H9 (cell line): ENCODE measurements around the gene SFXN1. TPM values are rescaled to one million over a fixed set of nuclear protein-coding genes. Genes with fewer than 3 reads are reported as not detected.

Source experiments
- DNase-seq: peaks from one replicate; pipeline ENCODE4 v3.0.0-alpha.2; 2017
- H2AFZ ChIP-seq: one replicate; pipeline ENCODE4 v1.6.1; 2013; ENCODE audit warnings: mild to moderate bottlenecking, low read length, control low read depth, moderate library complexity
- H2AK5ac ChIP-seq: 2 replicates; pipeline ENCODE4 v1.6.1; 2013; ENCODE audit warnings: low read length, control low read depth, mixed read lengths; ENCODE audit not compliant: insufficient read length
- H2BK120ac ChIP-seq: one replicate; pipeline ENCODE4 v1.6.1; 2013; ENCODE audit warnings: low read depth, mild to moderate bottlenecking, low read length, control low read depth, inconsistent platforms; ENCODE audit not compliant: poor library complexity, severe bottlenecking
- H2BK12ac ChIP-seq: 2 replicates; pipeline ENCODE4 v1.6.1; 2013; ENCODE audit warnings: low read length, control low read depth, mixed read lengths, low read depth; ENCODE audit not compliant: insufficient read length
- H2BK15ac ChIP-seq: 2 replicates; pipeline ENCODE4 v1.6.1; 2013; ENCODE audit warnings: low read depth, low read length, control low read depth
- H2BK20ac ChIP-seq: one replicate; pipeline ENCODE4 v1.6.1; 2013; ENCODE audit warnings: low read depth, mild to moderate bottlenecking, low read length, control low read depth, inconsistent platforms; ENCODE audit not compliant: poor library complexity, severe bottlenecking
- H2BK5ac ChIP-seq: 2 replicates; pipeline ENCODE4 v1.6.1; 2013; ENCODE audit warnings: low read length, control low read depth, mixed read lengths; ENCODE audit not compliant: insufficient read length
- H3K14ac ChIP-seq: 2 replicates; pipeline ENCODE4 v1.6.1; 2013; ENCODE audit warnings: low read length, control low read depth; ENCODE audit not compliant: insufficient read depth
- H3K18ac ChIP-seq: 2 replicates; pipeline ENCODE4 v1.6.1; 2013; ENCODE audit warnings: low read depth, mild to moderate bottlenecking, mixed read lengths, low read length, control low read depth; ENCODE audit not compliant: insufficient read length
- H3K23ac ChIP-seq: 2 replicates; pipeline ENCODE4 v1.6.1; 2013; ENCODE audit warnings: low read length, control low read depth, mixed read lengths, low read depth; ENCODE audit not compliant: insufficient read length
- H3K23me2 ChIP-seq: 2 replicates; pipeline ENCODE4 v1.6.1; 2013; ENCODE audit warnings: low read depth, mild to moderate bottlenecking, mixed read lengths, low read length, control low read depth; ENCODE audit not compliant: insufficient read length, poor library complexity, severe bottlenecking
- H3K27ac ChIP-seq: 2 replicates; pipeline ENCODE4 v1.5.1; 2013; ENCODE audit warnings: low read length, control low read depth, mixed read lengths, low read depth; ENCODE audit not compliant: insufficient read length
- H3K27me3 ChIP-seq: 2 replicates; pipeline ENCODE4 v1.6.1; 2013; ENCODE audit warnings: low read length, control low read depth, inconsistent platforms; ENCODE audit not compliant: insufficient read depth
- H3K4ac ChIP-seq: 2 replicates; pipeline ENCODE4 v1.6.1; 2013; ENCODE audit warnings: low read depth, mild to moderate bottlenecking, control low read depth, inconsistent platforms, low read length, moderate library complexity
- H3K4me1 ChIP-seq: 2 replicates; pipeline ENCODE4 v1.6.1; 2013; ENCODE audit warnings: low read length, control low read depth, inconsistent platforms; ENCODE audit not compliant: insufficient read depth
- H3K4me2 ChIP-seq: 2 replicates; pipeline ENCODE4 v1.6.1; 2013; ENCODE audit warnings: low read length, control low read depth, mixed read lengths; ENCODE audit not compliant: insufficient read length, insufficient read depth
- H3K56ac ChIP-seq: 2 replicates; pipeline ENCODE4 v1.6.1; 2013; ENCODE audit warnings: low read depth, mild to moderate bottlenecking, mixed read lengths, low read length, control low read depth; ENCODE audit not compliant: insufficient read length
- H3K79me1 ChIP-seq: 2 replicates; pipeline ENCODE4 v1.6.1; 2013; ENCODE audit warnings: low read depth, mild to moderate bottlenecking, moderate library complexity, low read length, control low read depth, inconsistent platforms; ENCODE audit not compliant: insufficient read depth, poor library complexity, severe bottlenecking
- H3K79me2 ChIP-seq: 2 replicates; pipeline ENCODE4 v1.6.1; 2013; ENCODE audit warnings: low read length, control low read depth, inconsistent platforms; ENCODE audit not compliant: insufficient read depth
- H3K9ac ChIP-seq: 2 replicates; pipeline ENCODE4 v1.6.1; 2013; ENCODE audit warnings: low read length, control low read depth, mixed read lengths; ENCODE audit not compliant: insufficient read length; ENCODE audit errors: extremely low read depth
- H3K9me3 ChIP-seq: one replicate; pipeline ENCODE4 v1.6.1; 2013; ENCODE audit warnings: low read depth, low read length, inconsistent platforms; ENCODE audit not compliant: control insufficient read depth
- H3T11ph ChIP-seq: one replicate; pipeline ENCODE4 v1.6.1; 2013; ENCODE audit warnings: mild to moderate bottlenecking, low read length, control low read depth, inconsistent platforms
- H4K20me1 ChIP-seq: one replicate; pipeline ENCODE4 v1.6.1; 2013; ENCODE audit not compliant: control insufficient read depth, insufficient read length, insufficient read depth
- H4K5ac ChIP-seq: 2 replicates; pipeline ENCODE4 v1.6.1; 2013; ENCODE audit warnings: low read depth, mild to moderate bottlenecking, mixed read lengths, low read length, control low read depth; ENCODE audit not compliant: insufficient read length
- H4K8ac ChIP-seq: replicated peaks from 2 replicates; pipeline ENCODE4 v1.6.1; 2013; ENCODE audit warnings: low read length, control low read depth, mixed read lengths, low read depth; ENCODE audit not compliant: insufficient read length
- H4K91ac ChIP-seq: 2 replicates; pipeline ENCODE4 v1.6.1; 2013; ENCODE audit warnings: low read depth, mild to moderate bottlenecking, moderate library complexity, mixed read lengths, low read length, control low read depth; ENCODE audit not compliant: insufficient read length
- H3K27ac Mint-ChIP-seq, 3 experiments: 2 replicates in 2 of 3; 3 replicates in 1 of 3; pipeline ENCODE4 v1.8.0; 2020 to 2021; ENCODE audit warnings: mixed read lengths in 3 of 3, mild to moderate bottlenecking in 1 of 3, moderate library complexity in 1 of 3
- H3K27me3 Mint-ChIP-seq: 2 replicates; pipeline ENCODE4 v1.8.0; 2021; ENCODE audit warnings: low read depth, mild to moderate bottlenecking, moderate library complexity, mixed read lengths
- H3K36me3 Mint-ChIP-seq, 3 experiments: 2 replicates in 2 of 3; 3 replicates in 1 of 3; pipeline ENCODE4 v1.8.0; 2020 to 2021; ENCODE audit warnings: low read depth in 3 of 3, mixed read lengths in 3 of 3; ENCODE audit not compliant: insufficient read depth in 1 of 3
- H3K4me1 Mint-ChIP-seq, 2 experiments: 2 replicates each; pipeline ENCODE4 v1.8.0; 2020; ENCODE audit warnings: mixed read lengths in 2 of 2
- H3K4me3 Mint-ChIP-seq, 2 experiments: 2 replicates in 1 of 2; 3 replicates in 1 of 2; pipeline ENCODE4 v1.8.0; 2020 to 2021; ENCODE audit warnings: mild to moderate bottlenecking in 2 of 2, mixed read lengths in 2 of 2, moderate library complexity in 1 of 2
- H3K9me3 Mint-ChIP-seq, 2 experiments: 2 replicates in 1 of 2; 3 replicates in 1 of 2; pipeline ENCODE4 v1.8.0; 2020; ENCODE audit warnings: mild to moderate bottlenecking in 2 of 2, mixed read lengths in 2 of 2, moderate library complexity in 1 of 2
- WGBS: extraction: QIAGEN DNeasy Blood & Tissue Kit; methylation state at CpG from one replicate; pipeline ENCODE4 v1.1.7; 2013; ENCODE audit warnings: missing lambda C conversion rate, low lambda C conversion rate, mixed read lengths; ENCODE audit not compliant: insufficient read length; ENCODE audit errors: extremely low coverage; 5-methylcytosine and 5-hydroxymethylcytosine counted together
- total RNA-seq: library from RNA; stranded (reverse); gene quantifications from 2 replicates; pipeline ENCODE4 v1.2.1, GENCODE V29; 2021
- TF ChIP-seq, protein P1 (sequence below): fragments of 200-600 bp; sonication (generic); conservative IDR thresholded peaks from 3 replicates; pipeline ENCODE4 v1.8.0; 2021; ENCODE audit warnings: antibody characterized with exemption, mild to moderate bottlenecking

Gene SFXN1
- total RNA-seq, 1 experiment from 2014 or later: 99.2 TPM

DNA sequence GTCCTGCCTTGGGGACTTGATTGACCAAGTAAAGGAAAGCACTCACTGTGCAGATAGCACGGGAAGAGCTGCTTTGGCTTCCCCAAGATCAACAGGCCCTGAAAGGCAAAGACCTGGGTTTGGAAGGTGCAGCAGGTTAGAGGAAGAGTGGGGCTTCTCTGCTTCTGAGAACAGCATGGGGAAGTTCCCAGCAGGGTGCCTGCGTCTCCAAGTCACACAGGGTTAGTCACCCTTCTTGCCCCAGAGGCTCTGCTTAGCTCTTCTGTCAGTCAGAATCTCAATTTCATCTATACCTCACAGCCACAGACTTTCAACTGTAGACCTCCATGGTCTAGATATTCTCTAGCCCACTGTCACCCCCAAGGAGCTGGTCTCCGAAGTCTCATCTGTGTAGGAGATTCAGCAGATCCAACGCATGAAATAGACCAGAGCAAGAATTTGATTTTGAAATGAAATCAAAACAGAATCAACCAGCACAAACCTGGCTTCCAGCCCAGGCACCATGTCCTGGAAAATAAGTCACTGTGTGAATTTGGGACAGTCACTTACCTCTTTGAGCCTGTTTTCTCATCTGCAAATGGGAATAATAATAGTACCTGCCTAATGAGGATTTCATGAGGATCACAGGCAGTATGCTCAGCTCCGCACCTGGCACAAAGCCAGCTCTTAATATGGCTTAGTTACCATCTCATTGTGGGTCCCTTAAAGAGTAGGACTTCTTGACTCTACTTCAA, 64.0 kb downstream of the SFXN1 start:
- Histone ChIP-seq H3K14ac (no peak overlapping the region), H3K18ac (no peak overlapping the region), H3T11ph (no peak overlapping the region), H3K79me1 (no peaks in the 10 kb centered on the region), H2AK5ac (peak overlapping the region; percentile 19), H2BK20ac (no peak overlapping the region), H3K27me3 (peaks cover 2% of the 10 kb centered on the region; the same call in 1 of the 2 replicates), H2BK120ac (no peak overlapping the region), H4K8ac (no peak overlapping the region), H4K5ac (no peak overlapping the region), H2BK15ac (no peak overlapping the region), H3K9ac (no peak overlapping the region), H2AFZ (no peak overlapping the region), H4K20me1 (no peaks in the 10 kb centered on the region), H3K4me2 (no peak overlapping the region), H4K91ac (no peak overlapping the region), H3K27ac (no peak overlapping the region), H3K9me3 (no peaks in the 10 kb centered on the region), H3K23me2 (no peaks in the 10 kb centered on the region), H3K56ac (no peak overlapping the region), H2BK5ac (no peak overlapping the region), H2BK12ac (no peak overlapping the region), H3K4me1 (peaks cover 7% of the 10 kb centered on the region; the same call in 1 of the 2 replicates), H3K4ac (no peak overlapping the region), H3K79me2 (no peaks in the 10 kb centered on the region), H3K23ac (no peak overlapping the region)
- Mint-ChIP-seq H3K27ac (no peak overlapping the region), H3K4me3 (no peak overlapping the region), H3K36me3 (no peaks in the 10 kb centered on the region; a peak in 1 of 7 replicates), H3K4me1 (peaks cover 36 to 45% of the 10 kb centered on the region in 2 experiments), H3K27me3 (peaks cover 7% of the 10 kb centered on the region; the same call in 1 of the 2 replicates), H3K9me3 (no peaks in the 10 kb centered on the region; a peak in 1 of 5 replicates)
- TF ChIP-seq, protein P1, sequence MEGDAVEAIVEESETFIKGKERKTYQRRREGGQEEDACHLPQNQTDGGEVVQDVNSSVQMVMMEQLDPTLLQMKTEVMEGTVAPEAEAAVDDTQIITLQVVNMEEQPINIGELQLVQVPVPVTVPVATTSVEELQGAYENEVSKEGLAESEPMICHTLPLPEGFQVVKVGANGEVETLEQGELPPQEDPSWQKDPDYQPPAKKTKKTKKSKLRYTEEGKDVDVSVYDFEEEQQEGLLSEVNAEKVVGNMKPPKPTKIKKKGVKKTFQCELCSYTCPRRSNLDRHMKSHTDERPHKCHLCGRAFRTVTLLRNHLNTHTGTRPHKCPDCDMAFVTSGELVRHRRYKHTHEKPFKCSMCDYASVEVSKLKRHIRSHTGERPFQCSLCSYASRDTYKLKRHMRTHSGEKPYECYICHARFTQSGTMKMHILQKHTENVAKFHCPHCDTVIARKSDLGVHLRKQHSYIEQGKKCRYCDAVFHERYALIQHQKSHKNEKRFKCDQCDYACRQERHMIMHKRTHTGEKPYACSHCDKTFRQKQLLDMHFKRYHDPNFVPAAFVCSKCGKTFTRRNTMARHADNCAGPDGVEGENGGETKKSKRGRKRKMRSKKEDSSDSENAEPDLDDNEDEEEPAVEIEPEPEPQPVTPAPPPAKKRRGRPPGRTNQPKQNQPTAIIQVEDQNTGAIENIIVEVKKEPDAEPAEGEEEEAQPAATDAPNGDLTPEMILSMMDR: no peak
- DNase-seq: no peak
- no CpG with 5 or more reads among the region's 5 CpGs for WGBS
